K562 (cell line): ENCODE measurements around the gene HOXA4. TPM values are rescaled to one million over a fixed set of nuclear protein-coding genes. Genes with fewer than 3 reads are reported as not detected.
A peak's percentile ranks its signal among the peaks of the same experiment; 100 is the strongest.

Experiments
- ASH1L ChIP-seq: fragments of 450-650 bp; IDR thresholded peaks from 2 replicates; pipeline ENCODE4 v1.6.1; 2018; ENCODE audit warnings: borderline replicate concordance, mild to moderate bottlenecking, low read depth; ENCODE audit not compliant: partially characterized antibody
- BRD9 ChIP-seq: fragments of 450-650 bp; IDR thresholded peaks from 2 replicates; pipeline ENCODE4 v1.6.1; 2018; ENCODE audit warnings: low read depth; ENCODE audit not compliant: partially characterized antibody
- CBFB ChIP-seq: sonication (generic); formaldehyde crosslinking; IDR thresholded peaks from 2 replicates; pipeline ENCODE4 v1.4.0; 2020; ENCODE audit warnings: mild to moderate bottlenecking, missing genetic modification reagents
- CREM ChIP-seq: IDR thresholded peaks from 2 replicates; pipeline ENCODE4 v1.6.1; 2014; ENCODE audit warnings: antibody characterized with exemption, low read depth
- EWSR1 ChIP-seq: fragments of 450-650 bp; IDR thresholded peaks from 2 replicates; pipeline ENCODE4 v1.6.1; 2018; ENCODE audit warnings: borderline replicate concordance, mild to moderate bottlenecking, low read depth, moderate library complexity; ENCODE audit not compliant: partially characterized antibody
- FOS ChIP-seq: IDR thresholded peaks from 3 replicates; pipeline ENCODE4 v1.6.1; 2011; ENCODE audit not compliant: insufficient read length; ENCODE audit errors: extremely low read depth
- GABPB2 ChIP-seq: fragments of 250-450 bp; sonication (Bioruptor Pico); conservative IDR thresholded peaks from 2 replicates; pipeline ENCODE4 v1.5.1; 2021; ENCODE audit warnings: mild to moderate bottlenecking
- HSF4 ChIP-seq: fragments of 250-450 bp; sonication (Bioruptor Pico); IDR thresholded peaks from 2 replicates; pipeline ENCODE4 v2.1.2; 2022; ENCODE audit warnings: mild to moderate bottlenecking, moderate library complexity, borderline replicate concordance
- IFI16 ChIP-seq: fragments of 250-450 bp; sonication (Bioruptor Pico); IDR thresholded peaks from 2 replicates; pipeline ENCODE4 v2.1.2; 2022; ENCODE audit warnings: mild to moderate bottlenecking, inconsistent platforms
- MBD2 ChIP-seq: sonication (generic); IDR thresholded peaks from 2 replicates; pipeline ENCODE4 v1.6.1; 2016; ENCODE audit warnings: low read depth, borderline replicate concordance
- PBX2 ChIP-seq, 2 experiments: IDR thresholded peaks in 1 of 2; conservative IDR thresholded peaks in 1 of 2; 2 replicates each; pipeline ENCODE4 v1.6.1; 2016; ENCODE audit warnings: low read depth in 2 of 2, mild to moderate bottlenecking in 1 of 2, missing compliant biosample characterization in 1 of 2, missing genetic modification characterization in 1 of 2, moderate library complexity in 1 of 2
- RAD51 ChIP-seq: fragments of 450-650 bp; IDR thresholded peaks from 2 replicates; pipeline ENCODE4 v1.7.1; 2016; ENCODE audit warnings: low read depth, mild to moderate bottlenecking, borderline replicate concordance
- RB1 ChIP-seq: fragments of 450-650 bp; IDR thresholded peaks from 2 replicates; pipeline ENCODE4 v1.6.1; 2017; ENCODE audit warnings: low read depth, mild to moderate bottlenecking
- RBM39 ChIP-seq: fragments of 200-400 bp; formaldehyde crosslinking; optimal IDR thresholded peaks from 2 replicates; pipeline ENCODE3; 2018; ENCODE audit warnings: low read depth, low read length
- SRSF9 ChIP-seq: fragments of 200-400 bp; formaldehyde crosslinking; IDR thresholded peaks from 2 replicates; pipeline ENCODE4 v1.6.1; 2017; ENCODE audit warnings: low read depth, low read length, borderline replicate concordance
- TAF7 ChIP-seq: fragments of 450-650 bp; IDR thresholded peaks from 2 replicates; pipeline ENCODE4 v1.6.1; 2016; ENCODE audit warnings: missing genetic modification characterization, missing compliant biosample characterization
- ZBTB5 ChIP-seq: fragments of 450-650 bp; IDR thresholded peaks from 2 replicates; pipeline ENCODE4 v1.6.1; 2017; ENCODE audit warnings: antibody characterized with exemption
- ZBTB9 ChIP-seq: fragments of 450-650 bp; formaldehyde crosslinking; IDR thresholded peaks from 2 replicates; pipeline ENCODE4 v1.4.0; 2020; ENCODE audit warnings: mild to moderate bottlenecking, moderate library complexity
- ZNF354B ChIP-seq: fragments of 250-450 bp; sonication (Bioruptor Pico); IDR thresholded peaks from 2 replicates; pipeline ENCODE4 v1.4.0; 2020
- polyA plus RNA-seq, 8 experiments: library from polyadenylated mRNA; depleted of rRNA in 4 of 8; stranded (reverse) in 5 of 8; unstranded in 3 of 8; fragments of >200 nt; fragmentation: Nextera tagmentation in 2 of 8; fragmentation: Illumina TruSeq in 1 of 8; extraction: Ambion mirVana in 2 of 8; extraction: Trizol in 1 of 8; gene quantifications; 2 replicates each; pipeline versions ENCODE4 v1.2.1 to v1.2.3, GENCODE V29; 2011 to 2014; ENCODE audit warnings: inconsistent platforms in 1 of 8, missing spikeins in 1 of 8
- total RNA-seq, 7 experiments: library from RNA; depleted of rRNA in 6 of 7; stranded (reverse); fragments of >200 nt in 6 of 7; fragmentation: Illumina TruSeq in 2 of 7; extraction: Trizol in 2 of 7; gene quantifications; 2 replicates each; pipeline versions ENCODE4 v1.2.1 to v1.2.3, GENCODE V29; 2011 to 2021; ENCODE audit warnings: low replicate concordance in 1 of 7
- TF ChIP-seq, protein P1 (sequence below): fragments of 250-450 bp; sonication (Bioruptor Pico); IDR thresholded peaks from 2 replicates; pipeline ENCODE4 v1.6.1; 2021; ENCODE audit warnings: mild to moderate bottlenecking
- TF ChIP-seq, protein P2 (sequence below): sonication (generic); formaldehyde crosslinking; IDR thresholded peaks from 2 replicates; pipeline ENCODE4 v1.5.0; 2020; ENCODE audit warnings: missing genetic modification reagents

The HOXA4 gene
- total and polyA plus RNA-seq, 9 of the 15 experiments (the other 6 are each of a cell fraction or from before 2014, with no cell fraction given), result not detected

DNA sequence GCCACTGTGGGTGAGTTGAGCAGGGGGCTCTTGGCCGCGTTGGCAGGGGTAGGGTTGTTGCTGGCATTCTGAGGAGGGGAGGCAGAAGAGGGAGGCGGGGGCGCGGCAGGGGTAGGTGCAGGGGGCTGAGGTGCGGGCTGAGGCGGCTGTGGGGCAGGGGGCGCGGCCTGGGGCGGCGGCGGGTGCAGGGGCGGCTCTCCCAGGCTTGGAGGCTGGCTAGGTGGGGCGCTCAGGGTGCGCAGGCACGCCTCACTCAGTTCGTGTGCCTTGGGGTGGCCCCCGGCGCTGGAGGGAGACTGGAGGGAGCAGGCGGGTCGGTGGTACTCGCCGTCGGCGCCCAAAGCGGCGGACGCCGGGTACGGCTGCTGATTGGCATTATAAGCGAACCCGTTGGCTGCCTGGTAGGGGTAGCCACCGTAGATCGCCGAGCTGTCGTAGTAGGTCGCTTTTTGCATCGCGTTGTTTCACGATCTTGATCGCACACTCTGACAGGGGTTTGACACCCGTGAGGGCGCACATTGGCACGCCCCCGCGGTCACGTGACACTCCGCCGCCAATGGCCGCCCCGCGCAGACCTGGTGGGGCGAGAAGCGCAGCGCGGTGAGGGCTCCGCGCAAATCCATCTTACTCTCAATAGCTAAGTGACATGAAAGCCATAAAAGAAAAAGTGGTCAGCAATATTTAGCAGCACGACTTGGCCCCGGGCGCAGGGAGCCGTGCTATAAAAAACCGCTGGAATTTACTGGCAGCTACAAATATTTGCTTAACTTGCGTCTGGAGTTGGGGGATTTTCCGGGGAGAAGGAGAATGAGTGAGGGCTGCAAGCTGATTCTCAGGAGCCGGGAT is 20.1 kb downstream of the HOXA4 start (continued):
- TF ChIP-seq BRD9, result no peak
- TF ChIP-seq, protein P1, sequence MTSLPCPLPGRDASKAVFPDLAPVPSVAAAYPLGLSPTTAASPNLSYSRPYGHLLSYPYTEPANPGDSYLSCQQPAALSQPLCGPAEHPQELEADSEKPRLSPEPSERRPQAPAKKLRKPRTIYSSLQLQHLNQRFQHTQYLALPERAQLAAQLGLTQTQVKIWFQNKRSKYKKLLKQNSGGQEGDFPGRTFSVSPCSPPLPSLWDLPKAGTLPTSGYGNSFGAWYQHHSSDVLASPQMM, result no peak
- no peak for TF ChIP-seq CBFB
- no peak for TF ChIP-seq FOS
- TF ChIP-seq GABPB2 (CRISPR knock-in tag), result no peak
- no peak for TF ChIP-seq PBX2 (CRISPR knock-in tag; IDR thresholded peaks at IDR 0.05; ENCODE audit: low read depth)
- TF ChIP-seq PBX2 (tag; conservative IDR thresholded peaks at IDR 0.05; ENCODE audit: low read depth), result no peak
- no peak for TF ChIP-seq IFI16
- no peak for TF ChIP-seq RBM39
- no peak for TF ChIP-seq ZBTB5
- TF ChIP-seq RB1, result no peak
- TF ChIP-seq, protein P2, sequence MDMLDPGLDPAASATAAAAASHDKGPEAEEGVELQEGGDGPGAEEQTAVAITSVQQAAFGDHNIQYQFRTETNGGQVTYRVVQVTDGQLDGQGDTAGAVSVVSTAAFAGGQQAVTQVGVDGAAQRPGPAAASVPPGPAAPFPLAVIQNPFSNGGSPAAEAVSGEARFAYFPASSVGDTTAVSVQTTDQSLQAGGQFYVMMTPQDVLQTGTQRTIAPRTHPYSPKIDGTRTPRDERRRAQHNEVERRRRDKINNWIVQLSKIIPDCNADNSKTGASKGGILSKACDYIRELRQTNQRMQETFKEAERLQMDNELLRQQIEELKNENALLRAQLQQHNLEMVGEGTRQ (CRISPR knock-in tag), result peak; percentile 73
- no peak for TF ChIP-seq EWSR1
- TF ChIP-seq ASH1L, result no peak
- TF ChIP-seq ZNF354B (CRISPR knock-in tag), result no peak
- TF ChIP-seq CREM, result no peak
- TF ChIP-seq HSF4 (CRISPR knock-in tag), result no peak
- TF ChIP-seq MBD2, result no peak
- TF ChIP-seq TAF7, result no peak
- TF ChIP-seq ZBTB9 (CRISPR knock-in tag), result no peak
- peak; percentile 33; the same call in 1 of the 2 replicates for TF ChIP-seq RAD51
- TF ChIP-seq SRSF9, result no peak
